ENCODE measurements around the gene SH3D19.

DNA sequence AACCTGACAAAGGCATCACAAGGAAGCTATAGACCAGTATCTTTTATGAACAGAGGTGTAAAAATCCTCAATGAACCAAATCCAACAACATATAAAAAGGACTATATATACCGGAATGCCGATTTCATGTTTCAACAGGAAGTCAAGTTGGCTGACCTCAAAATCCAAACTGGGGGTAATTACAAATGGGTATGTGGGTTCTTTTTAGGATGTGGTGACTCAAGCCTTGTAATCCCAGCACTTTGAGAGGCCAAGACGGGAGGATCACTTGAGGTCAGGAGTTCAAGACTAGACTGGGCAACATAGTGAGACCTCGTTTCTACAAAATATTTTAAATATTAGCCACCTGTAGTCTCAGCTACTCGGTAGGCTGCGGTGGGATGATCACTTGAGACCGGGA, 38.0 kb downstream of the SH3D19 start:
- TF ChIP-seq, protein P1, sequence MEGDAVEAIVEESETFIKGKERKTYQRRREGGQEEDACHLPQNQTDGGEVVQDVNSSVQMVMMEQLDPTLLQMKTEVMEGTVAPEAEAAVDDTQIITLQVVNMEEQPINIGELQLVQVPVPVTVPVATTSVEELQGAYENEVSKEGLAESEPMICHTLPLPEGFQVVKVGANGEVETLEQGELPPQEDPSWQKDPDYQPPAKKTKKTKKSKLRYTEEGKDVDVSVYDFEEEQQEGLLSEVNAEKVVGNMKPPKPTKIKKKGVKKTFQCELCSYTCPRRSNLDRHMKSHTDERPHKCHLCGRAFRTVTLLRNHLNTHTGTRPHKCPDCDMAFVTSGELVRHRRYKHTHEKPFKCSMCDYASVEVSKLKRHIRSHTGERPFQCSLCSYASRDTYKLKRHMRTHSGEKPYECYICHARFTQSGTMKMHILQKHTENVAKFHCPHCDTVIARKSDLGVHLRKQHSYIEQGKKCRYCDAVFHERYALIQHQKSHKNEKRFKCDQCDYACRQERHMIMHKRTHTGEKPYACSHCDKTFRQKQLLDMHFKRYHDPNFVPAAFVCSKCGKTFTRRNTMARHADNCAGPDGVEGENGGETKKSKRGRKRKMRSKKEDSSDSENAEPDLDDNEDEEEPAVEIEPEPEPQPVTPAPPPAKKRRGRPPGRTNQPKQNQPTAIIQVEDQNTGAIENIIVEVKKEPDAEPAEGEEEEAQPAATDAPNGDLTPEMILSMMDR (IDR thresholded peaks at IDR 0.05; ENCODE audit: low read depth, low read length), result no peak
- TF ChIP-seq EZH2phosphoT487 (IDR thresholded peaks at IDR 0.05; ENCODE audit: low read depth), result no peak

Measured in OCI-LY3 (cell line).